ENCODE data around the gene NCF4. TPM values are rescaled to one million over a fixed set of nuclear protein-coding genes. Genes with fewer than 3 reads are reported as not detected.

The NCF4 gene
- total RNA-seq, 1 donor, result not detected

- TF ChIP-seq CTCF (IDR thresholded peaks at IDR 0.05; ENCODE audit: insufficient read depth, low read length), result no peak
- no peak overlapping the region for H3K4me3 ChIP-seq (ENCODE audit: low read depth, low read length)
- DNase-seq (ENCODE audit: low read depth), result no peak
These were observed 9.4 kb downstream of the NCF4 start for GRCh38 chr22:36870250-36870649.

GRCh38 chr22:36871669-36872081, 10.9 kb downstream of the NCF4 start:
- no peak for DNase-seq (ENCODE audit: low read depth)
- TF ChIP-seq CTCF (IDR thresholded peaks at IDR 0.05; ENCODE audit: insufficient read depth, low read length), result no peak
- no peak overlapping the region for H3K4me3 ChIP-seq (ENCODE audit: low read depth, low read length)

GRCh38 chr22:36872084-36872483, 11.3 kb downstream of the NCF4 start:
- no peak overlapping the region for H3K4me3 ChIP-seq (ENCODE audit: low read depth, low read length)
- TF ChIP-seq CTCF (IDR thresholded peaks at IDR 0.05; ENCODE audit: insufficient read depth, low read length), result no peak
- DNase-seq (ENCODE audit: low read depth), result no peak

GRCh38 chr22:36872866-36873498, 12.2 kb downstream of the NCF4 start:
- no peak overlapping the region for H3K4me3 ChIP-seq (ENCODE audit: low read depth, low read length)
- DNase-seq (ENCODE audit: low read depth), result no peak
- TF ChIP-seq CTCF (IDR thresholded peaks at IDR 0.05; ENCODE audit: insufficient read depth, low read length), result no peak

GRCh38 chr22:36873614-36874308, 13.0 kb downstream of the NCF4 start:
- no peak overlapping the region for H3K4me3 ChIP-seq (ENCODE audit: low read depth, low read length)
- peak; percentile 82 for DNase-seq (ENCODE audit: low read depth)
- peak; percentile 72 for TF ChIP-seq CTCF (IDR thresholded peaks at IDR 0.05; ENCODE audit: insufficient read depth, low read length)

- no peak overlapping the region for H3K4me3 ChIP-seq (ENCODE audit: low read depth, low read length)
- DNase-seq (ENCODE audit: low read depth), result no peak
- no peak for TF ChIP-seq CTCF (IDR thresholded peaks at IDR 0.05; ENCODE audit: insufficient read depth, low read length)
These were observed 13.5 kb downstream of the NCF4 start for GRCh38 chr22:36874309-36874696.

All from fibroblast of the aortic adventitia (primary cell).